ENCODE results near the gene KRTAP10-6. TPM values are rescaled to one million over a fixed set of nuclear protein-coding genes. Genes with fewer than 3 reads are reported as not detected.

The KRTAP10-6 gene
- total RNA-seq, 2 experiments from 2014 or later = not detected

DNA sequence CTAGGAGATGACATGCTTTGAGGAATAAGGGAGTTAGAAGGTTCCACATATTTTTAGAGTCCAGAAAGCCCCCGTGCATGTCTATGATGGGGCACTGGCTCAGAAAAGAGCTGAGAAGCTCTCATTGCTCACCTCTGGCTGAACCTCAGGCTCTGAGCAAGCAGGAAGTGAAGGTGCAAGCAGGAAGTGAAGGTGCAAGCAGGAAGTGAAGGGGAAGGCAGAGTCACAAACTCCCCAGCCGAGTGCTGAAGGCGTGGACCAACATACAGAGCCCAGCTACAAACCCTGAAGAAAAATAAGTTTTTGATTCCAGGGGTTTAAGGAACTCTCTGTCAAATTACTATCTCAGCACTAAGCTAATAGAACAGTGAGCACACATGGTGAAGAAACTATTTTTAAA, 26.6 kb upstream of the KRTAP10-6 start:
- H3K79me2 ChIP-seq (ENCODE audit: insufficient read depth, low read depth, low read length) = no peaks in the 10 kb centered on the region
- no peak overlapping the region for H3K4me3 ChIP-seq (ENCODE audit: low read depth, low read length, poor library complexity, severe bottlenecking)
- DNase-seq (ENCODE audit: low spot score) = peak; percentile 36
- H4K20me1 ChIP-seq (ENCODE audit: insufficient read depth, low read length) = no peaks in the 10 kb centered on the region
- BruUV-seq (replicated peaks) = no TSS peak
- peaks cover 12% of the 10 kb centered on the region for H3K4me1 ChIP-seq (ENCODE audit: insufficient read depth, low read length, poor library complexity, severe bottlenecking)
- H2AFZ ChIP-seq (ENCODE audit: low read length) = peak overlapping the region; percentile 62
- no peak overlapping the region for H3K27ac ChIP-seq (ENCODE audit: low read depth, low read length, poor library complexity, severe bottlenecking)
- H3K9me2 ChIP-seq (ENCODE audit: insufficient read depth, low read length) = no peaks in the 10 kb centered on the region
- ChIA-PET CTCF (ENCODE audit: unreplicated experiment) (no interaction called here), POLR2A (interaction anchor here (1.2 kb wide), 1 partner anchor 980 kb away, joined by 6 read pairs; no protein-coding TSS in a partner anchor)
- TF ChIP-seq CTCF (conservative IDR thresholded peaks at IDR 0.05; ENCODE audit: low read length) (no peak), EZH2phosphoT487 (IDR thresholded peaks at IDR 0.05; ENCODE audit: borderline replicate concordance, low read depth, low read length) (no peak)
- intact Hi-C loops (cut with micrococcal nuclease; ENCODE audit: unreplicated experiment) = no loop called here
- H3K4me2 ChIP-seq (ENCODE audit: low read length) = 0 out of 2 replicates have a peak overlapping the region, but pooled peaks have one; percentile 6
- no peaks in the 10 kb centered on the region for H3K36me3 ChIP-seq (ENCODE audit: insufficient read depth, low read length)
- H3K9me3 ChIP-seq (ENCODE audit: low read length) = peaks cover 23% of the 10 kb centered on the region

DNA sequence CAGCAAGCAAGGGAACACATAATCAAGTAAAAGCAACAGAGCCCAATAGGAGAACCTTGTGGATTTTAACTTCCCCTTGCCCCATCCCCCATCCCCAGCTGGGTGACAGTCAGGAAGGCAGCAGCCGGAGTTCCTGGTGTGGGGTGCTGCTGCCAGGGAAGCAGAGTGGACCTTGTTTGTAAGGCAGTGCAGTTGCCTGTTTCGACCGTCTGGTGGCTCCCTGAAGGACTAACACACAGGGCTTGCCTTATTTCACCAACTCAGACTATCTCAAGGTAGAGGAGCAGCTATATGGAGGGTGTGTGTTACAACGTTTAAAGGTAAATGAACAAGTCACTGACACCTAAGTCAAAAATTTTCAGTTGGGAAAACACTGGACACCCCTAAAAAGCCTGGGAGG, 26.2 kb upstream of the KRTAP10-6 start:
- Histone ChIP-seq H2AFZ (ENCODE audit: low read length) (peak overlapping the region; percentile 62), H3K4me3 (ENCODE audit: low read depth, low read length, poor library complexity, severe bottlenecking) (no peak overlapping the region), H3K9me2 (ENCODE audit: insufficient read depth, low read length) (no peaks in the 10 kb centered on the region), H3K36me3 (ENCODE audit: insufficient read depth, low read length) (no peaks in the 10 kb centered on the region), H3K27ac (ENCODE audit: low read depth, low read length, poor library complexity, severe bottlenecking) (no peak overlapping the region), H3K9me3 (ENCODE audit: low read length) (peaks cover 19% of the 10 kb centered on the region), H3K4me1 (ENCODE audit: insufficient read depth, low read length, poor library complexity, severe bottlenecking) (peaks cover 12% of the 10 kb centered on the region), H3K4me2 (ENCODE audit: low read length) (0 out of 2 replicates have a peak overlapping the region, but pooled peaks have one; percentile 6), H3K79me2 (ENCODE audit: insufficient read depth, low read depth, low read length) (no peaks in the 10 kb centered on the region), H4K20me1 (ENCODE audit: insufficient read depth, low read length) (no peaks in the 10 kb centered on the region)
- ChIA-PET POLR2A (interaction anchor here (1.2 kb wide), 1 partner anchor 980 kb away, joined by 6 read pairs; no protein-coding TSS in a partner anchor), CTCF (ENCODE audit: unreplicated experiment) (no interaction called here)
- no peak for TF ChIP-seq CTCF (conservative IDR thresholded peaks at IDR 0.05; ENCODE audit: low read length)
- no peak for TF ChIP-seq EZH2phosphoT487 (IDR thresholded peaks at IDR 0.05; ENCODE audit: borderline replicate concordance, low read depth, low read length)
- DNase-seq (ENCODE audit: low spot score) = peak; percentile 5
- intact Hi-C loops (cut with micrococcal nuclease; ENCODE audit: unreplicated experiment) = no loop called here
- BruUV-seq (replicated peaks) = no TSS peak

DNA sequence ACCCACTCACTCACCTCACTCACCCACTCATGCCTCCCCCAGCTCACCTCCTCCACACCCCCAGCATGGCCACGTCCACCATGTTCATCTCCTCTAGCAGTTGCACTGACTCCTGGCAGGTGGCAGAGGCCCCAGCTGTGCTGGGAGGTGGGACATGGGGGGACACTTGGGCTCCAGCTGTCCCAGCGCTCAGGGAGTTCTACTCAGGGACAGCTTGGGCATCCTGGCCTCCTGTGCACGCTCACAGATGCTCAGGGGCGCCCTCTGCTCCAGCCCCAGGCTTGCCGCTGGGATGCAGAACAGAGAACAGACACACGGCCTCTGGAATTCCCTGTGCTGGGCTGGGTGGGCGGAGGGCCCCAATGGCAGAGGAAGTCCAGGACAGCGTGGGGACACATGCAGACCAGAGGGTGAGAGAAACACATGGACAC, 24.8 kb upstream of the KRTAP10-6 start:
- ChIA-PET CTCF (ENCODE audit: unreplicated experiment) (no interaction called here), POLR2A (no interaction called here)
- H2AFZ ChIP-seq (ENCODE audit: low read length) = no peak overlapping the region
- no peak for TF ChIP-seq EZH2phosphoT487 (IDR thresholded peaks at IDR 0.05; ENCODE audit: borderline replicate concordance, low read depth, low read length)
- TF ChIP-seq CTCF (conservative IDR thresholded peaks at IDR 0.05; ENCODE audit: low read length) = no peak
- no peak overlapping the region for H3K4me3 ChIP-seq (ENCODE audit: low read depth, low read length, poor library complexity, severe bottlenecking)
- no peak overlapping the region for H3K27ac ChIP-seq (ENCODE audit: low read depth, low read length, poor library complexity, severe bottlenecking)
- H3K36me3 ChIP-seq (ENCODE audit: insufficient read depth, low read length) = no peaks in the 10 kb centered on the region
- intact Hi-C loops (cut with micrococcal nuclease; ENCODE audit: unreplicated experiment) = no loop called here
- H4K20me1 ChIP-seq (ENCODE audit: insufficient read depth, low read length) = no peaks in the 10 kb centered on the region
- no peaks in the 10 kb centered on the region for H3K79me2 ChIP-seq (ENCODE audit: insufficient read depth, low read depth, low read length)
- H3K4me2 ChIP-seq (ENCODE audit: low read length) = no peak overlapping the region
- H3K9me3 ChIP-seq (ENCODE audit: low read length) = peaks cover 13% of the 10 kb centered on the region; the same call in 1 of the 2 replicates
- DNase-seq (ENCODE audit: low spot score) = no peak
- BruUV-seq (replicated peaks) = no TSS peak
- H3K9me2 ChIP-seq (ENCODE audit: insufficient read depth, low read length) = no peaks in the 10 kb centered on the region
- H3K4me1 ChIP-seq (ENCODE audit: insufficient read depth, low read length, poor library complexity, severe bottlenecking) = peaks cover 12% of the 10 kb centered on the region

Data from OCI-LY7 (cell line).